ENCODE measurements around the gene DSCAML1.
"Not testable (repeated sequence)": the region's sequence is repeated elsewhere in the genome, so short reads cannot be mapped to it uniquely, and the experiment has no call there.

DNA sequence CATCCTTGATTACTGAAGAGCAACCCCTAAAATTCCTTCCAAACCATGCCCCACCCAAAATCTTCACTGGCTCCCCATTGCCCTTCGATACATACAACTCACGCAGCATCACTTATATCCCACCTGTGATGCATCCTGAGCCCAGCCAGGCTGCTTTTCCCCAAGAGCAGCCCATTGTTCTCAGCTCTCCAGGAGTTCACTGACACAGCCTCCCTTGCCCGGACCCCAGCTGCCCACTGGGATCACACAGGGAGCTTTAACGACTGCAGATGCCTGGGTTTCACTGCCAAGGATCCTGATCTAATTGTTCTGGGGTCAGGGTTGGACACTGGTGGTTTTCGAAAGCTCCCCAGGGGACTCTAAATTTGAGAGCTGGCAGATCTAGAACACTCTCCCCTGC, 33.6 kb downstream of the DSCAML1 start:
- TF ChIP-seq POLR2A (IDR thresholded peaks at IDR 0.05), result not testable (repeated sequence)
- TF ChIP-seq, protein P1, sequence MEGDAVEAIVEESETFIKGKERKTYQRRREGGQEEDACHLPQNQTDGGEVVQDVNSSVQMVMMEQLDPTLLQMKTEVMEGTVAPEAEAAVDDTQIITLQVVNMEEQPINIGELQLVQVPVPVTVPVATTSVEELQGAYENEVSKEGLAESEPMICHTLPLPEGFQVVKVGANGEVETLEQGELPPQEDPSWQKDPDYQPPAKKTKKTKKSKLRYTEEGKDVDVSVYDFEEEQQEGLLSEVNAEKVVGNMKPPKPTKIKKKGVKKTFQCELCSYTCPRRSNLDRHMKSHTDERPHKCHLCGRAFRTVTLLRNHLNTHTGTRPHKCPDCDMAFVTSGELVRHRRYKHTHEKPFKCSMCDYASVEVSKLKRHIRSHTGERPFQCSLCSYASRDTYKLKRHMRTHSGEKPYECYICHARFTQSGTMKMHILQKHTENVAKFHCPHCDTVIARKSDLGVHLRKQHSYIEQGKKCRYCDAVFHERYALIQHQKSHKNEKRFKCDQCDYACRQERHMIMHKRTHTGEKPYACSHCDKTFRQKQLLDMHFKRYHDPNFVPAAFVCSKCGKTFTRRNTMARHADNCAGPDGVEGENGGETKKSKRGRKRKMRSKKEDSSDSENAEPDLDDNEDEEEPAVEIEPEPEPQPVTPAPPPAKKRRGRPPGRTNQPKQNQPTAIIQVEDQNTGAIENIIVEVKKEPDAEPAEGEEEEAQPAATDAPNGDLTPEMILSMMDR (IDR thresholded peaks at IDR 0.05), result not testable (repeated sequence)
